Stimulated activated CD4-positive, alpha-beta T cell treated with anti-CD3 and anti-CD28 coated beads, Interleukin-2, amount 100 ng/mL, for 4 hours (primary cell): ENCODE measurements around the gene AMPD3.

ENCODE experiments used
- DNase-seq: peaks from one replicate; pipeline ENCODE4 v3.0.0-alpha.2; 2020; ENCODE audit warnings: low read depth

The AMPD3 gene

DNA sequence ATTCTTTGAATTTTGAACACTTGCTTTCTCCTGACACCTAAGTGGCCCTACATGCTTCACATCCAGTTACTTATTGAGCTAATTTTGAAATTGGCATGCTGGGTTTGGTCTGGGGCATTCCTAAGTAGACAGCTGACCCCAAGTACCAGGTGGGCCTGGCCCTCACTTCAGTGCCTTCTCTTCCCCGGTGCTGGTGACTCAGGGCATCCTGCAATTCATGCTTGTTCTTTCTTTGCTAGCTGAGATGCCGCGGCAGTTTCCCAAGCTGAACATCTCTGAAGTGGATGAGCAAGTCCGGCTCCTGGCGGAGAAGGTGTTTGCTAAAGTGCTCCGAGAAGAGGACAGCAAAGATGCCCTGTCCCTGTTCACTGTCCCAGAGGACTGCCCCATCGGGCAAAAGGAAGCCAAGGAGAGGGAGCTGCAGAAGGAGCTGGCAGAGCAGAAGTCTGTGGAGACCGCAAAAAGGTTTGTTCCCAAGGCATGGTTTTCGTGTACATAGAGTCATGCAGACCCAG lies 6.3 kb downstream of the AMPD3 start:
- no peak for DNase-seq

GRCh38 chr11:10462746-10463300 lies 7.8 kb downstream of the AMPD3 start:
- no peak for DNase-seq

- no peak for DNase-seq
Measured at GRCh38 chr11:10473371-10473770, 18.3 kb downstream of the AMPD3 start.

DNA sequence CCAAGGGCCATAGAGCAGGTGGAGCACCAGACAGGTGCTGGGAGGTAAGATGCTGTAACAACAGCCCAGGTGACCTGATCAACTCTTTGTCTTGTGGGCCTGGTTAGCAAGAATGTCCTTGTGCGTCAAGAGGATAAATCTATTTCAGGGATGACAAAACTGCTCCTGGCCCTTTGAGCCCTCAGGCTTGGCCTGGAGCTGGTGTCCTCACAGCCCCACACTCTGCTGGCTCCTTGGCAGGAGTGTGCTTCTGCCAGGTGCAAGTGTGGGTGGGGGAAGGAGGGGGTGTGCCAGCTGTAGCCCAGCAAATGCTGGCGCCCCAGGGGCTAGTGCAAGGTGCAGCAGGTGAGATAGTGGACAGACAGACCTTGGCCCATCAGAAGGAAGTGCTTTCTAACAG lies 19.5 kb downstream of the AMPD3 start:
- no peak for DNase-seq

- no peak for DNase-seq
Measured at GRCh38 chr11:10476342-10476741, 21.3 kb downstream of the AMPD3 start.

GRCh38 chr11:10476927-10477689 lies 22.0 kb downstream of the AMPD3 start:
- DNase-seq = no peak

DNA sequence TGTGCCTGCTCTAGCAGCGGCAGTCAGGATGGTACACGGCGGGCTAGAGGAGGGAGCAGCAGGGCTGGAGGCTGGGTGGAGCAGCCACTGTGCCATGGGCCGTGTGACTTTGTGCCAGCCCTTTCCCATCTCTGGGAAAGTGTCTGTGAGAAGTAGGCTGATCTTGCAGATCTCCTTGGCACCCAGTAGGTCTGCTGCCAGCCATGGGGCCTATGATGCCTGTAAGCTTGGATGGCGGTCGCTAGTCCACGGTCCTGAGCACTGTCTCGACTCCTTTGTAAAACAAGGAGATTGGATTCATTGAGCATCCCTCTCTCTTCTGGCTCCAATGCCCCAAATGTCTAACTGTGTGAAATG lies 22.6 kb downstream of the AMPD3 start:
- no peak for DNase-seq

DNA sequence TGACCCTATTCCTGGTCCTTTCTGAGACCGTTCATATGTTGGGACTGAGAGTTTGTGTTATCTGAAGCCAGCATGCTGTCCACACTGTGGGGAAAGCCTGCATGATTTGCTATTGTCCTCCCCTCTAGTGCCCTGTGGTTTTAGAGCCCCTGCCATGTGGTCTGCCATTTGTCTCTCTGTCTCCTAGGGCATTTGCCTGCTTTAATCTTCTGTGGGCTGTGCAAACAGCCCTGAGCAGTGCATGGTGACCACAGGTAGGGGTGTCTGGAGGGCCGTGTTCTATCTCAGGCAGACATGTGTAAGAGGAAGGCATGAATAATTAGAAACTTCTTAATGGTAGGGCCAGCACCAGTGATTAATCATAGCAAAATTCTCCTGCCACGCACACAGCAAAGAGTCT lies 23.0 kb downstream of the AMPD3 start:
- DNase-seq = no peak

DNA sequence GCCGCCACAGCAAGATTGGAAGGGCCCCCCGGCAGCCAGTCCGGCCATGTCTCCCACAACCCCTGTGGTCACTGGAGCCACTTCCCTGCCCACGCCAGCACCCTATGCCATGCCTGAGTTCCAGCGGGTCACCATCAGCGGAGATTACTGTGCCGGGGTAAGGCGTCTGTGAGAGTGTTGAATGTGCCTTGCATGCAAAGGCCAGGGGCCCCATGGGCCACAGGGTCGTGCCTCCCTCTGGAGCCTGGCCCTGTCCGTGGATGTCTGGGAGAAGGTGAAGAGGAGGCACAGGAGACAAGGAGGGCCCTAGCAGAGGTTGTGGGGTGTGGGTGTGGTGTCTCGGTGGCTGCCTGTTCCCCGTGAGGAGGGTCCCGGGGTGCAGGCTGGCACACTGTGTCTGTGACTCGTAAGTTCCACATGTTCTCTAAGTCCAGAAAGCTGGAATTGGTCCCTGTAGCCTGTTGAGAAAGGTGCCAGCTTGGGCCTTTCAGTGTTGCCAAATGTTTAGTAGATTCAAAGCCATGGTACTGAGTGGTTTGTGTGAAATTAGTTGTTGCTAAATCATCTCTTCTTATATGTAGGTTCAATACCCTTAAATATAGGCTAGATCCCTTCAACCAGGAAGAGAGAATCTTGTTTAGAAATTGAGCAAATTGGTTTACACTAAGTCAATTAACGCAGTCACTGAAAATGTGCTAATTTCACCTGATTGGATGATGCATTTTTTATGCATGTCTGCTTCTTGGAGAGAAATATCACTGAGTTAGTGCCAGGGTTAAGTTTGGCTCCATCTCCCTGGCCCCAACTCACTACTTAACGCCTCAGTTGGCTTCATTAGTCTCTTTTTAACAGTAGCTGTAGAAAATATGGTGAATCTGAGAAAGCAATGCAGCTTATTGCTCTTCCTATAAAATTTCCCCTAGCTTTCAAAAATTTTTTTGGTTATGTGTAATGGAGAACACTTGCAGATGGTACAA lies 23.8 kb downstream of the AMPD3 start:
- no peak for DNase-seq

DNA sequence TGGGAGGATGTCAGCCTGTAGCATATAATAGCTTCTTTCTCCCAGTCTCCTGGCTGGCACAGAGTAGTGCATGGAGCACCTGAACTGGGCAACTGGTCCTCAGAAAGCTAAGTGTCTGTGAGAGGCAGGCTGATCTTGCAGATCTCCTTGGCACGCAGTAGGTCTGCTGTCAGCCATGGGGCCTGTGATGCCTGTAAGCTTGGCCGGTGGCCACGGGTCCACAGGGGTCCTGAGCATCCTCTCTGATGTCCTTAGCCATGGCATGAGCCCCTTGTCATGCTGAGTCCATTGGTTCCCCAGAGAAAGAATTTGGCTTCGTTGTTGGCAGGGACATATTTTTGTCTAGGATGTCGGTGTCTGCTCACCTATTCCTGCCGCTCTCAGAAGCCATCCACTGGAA lies 25.0 kb downstream of the AMPD3 start:
- DNase-seq = no peak

DNA sequence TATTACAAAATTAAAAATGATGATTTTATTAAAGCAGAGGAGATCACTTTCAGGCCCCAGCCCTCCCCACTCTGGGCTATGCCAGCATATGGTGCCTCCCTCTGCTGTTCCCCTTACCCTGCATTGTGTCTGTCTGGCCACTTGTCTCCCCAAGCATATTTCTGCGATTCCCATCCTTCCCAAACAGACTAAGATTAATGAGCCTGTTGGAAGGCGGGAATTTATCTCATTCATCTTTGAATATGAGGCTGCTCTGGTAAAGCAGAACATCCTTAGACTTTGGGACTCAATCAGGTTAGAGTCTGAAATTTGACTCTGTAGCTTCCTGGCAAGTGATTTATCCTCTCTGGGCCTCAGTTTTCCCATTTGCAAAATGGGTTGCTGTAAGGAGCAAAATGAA lies 25.7 kb downstream of the AMPD3 start:
- DNase-seq = no peak

DNA sequence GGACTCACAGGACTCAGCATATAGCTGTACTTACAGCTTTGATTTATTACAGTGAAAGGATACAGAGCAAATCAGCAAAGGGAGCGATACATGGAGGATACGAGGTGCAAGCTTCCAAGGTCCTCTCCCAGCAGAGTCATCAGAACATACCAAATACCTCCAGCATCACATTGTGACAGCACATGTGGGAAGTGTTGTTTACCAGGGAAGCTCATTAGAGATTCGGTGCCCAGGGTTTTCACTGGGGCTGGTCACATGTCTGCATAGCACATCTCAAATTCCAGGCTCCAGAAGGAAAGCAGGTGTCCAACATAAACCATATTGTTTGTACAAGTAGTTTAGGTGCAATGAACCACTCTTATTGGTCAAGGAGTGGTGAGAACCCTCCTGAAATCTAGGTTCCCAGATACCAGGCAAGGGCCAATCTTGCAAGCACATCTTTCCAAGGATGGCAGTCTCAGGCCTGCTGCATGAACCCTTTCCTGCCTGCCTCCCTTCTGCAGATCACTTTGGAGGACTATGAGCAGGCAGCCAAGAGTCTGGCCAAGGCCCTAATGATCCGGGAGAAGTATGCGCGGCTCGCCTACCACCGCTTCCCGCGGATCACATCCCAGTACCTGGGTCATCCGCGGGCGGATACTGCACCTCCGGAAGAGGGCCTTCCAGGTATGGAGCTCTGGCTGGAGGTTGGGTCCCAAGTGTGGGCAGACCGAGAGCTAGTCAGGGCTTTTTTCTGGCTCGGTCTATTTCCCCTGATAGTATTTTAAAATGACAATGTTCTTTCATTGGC lies 26.7 kb downstream of the AMPD3 start:
- no peak for DNase-seq

GRCh38 chr11:10483174-10483573 lies 28.1 kb downstream of the AMPD3 start:
- no peak for DNase-seq

DNA sequence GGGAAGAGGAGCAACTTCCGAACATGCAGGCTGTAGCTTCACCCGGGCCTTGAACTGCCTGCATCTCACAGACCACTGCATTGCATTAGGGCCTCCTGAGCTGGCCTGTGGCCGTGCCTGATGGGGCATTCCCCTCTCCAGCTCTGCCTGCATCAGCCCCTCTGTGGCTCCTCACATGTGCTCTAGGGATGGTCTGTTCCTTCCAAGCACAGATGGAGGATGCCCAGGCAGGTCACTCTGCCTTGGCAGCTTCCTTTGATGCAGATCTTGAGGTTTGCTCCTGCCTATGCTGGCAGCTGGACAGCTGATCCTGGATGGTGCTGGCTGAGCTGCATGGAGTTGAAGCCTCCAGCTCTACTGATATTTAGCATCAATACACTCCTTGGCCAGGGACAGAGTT lies 28.5 kb downstream of the AMPD3 start:
- DNase-seq = no peak

- no peak for DNase-seq
Measured at GRCh38 chr11:10484461-10485180, 29.6 kb downstream of the AMPD3 start.

DNA sequence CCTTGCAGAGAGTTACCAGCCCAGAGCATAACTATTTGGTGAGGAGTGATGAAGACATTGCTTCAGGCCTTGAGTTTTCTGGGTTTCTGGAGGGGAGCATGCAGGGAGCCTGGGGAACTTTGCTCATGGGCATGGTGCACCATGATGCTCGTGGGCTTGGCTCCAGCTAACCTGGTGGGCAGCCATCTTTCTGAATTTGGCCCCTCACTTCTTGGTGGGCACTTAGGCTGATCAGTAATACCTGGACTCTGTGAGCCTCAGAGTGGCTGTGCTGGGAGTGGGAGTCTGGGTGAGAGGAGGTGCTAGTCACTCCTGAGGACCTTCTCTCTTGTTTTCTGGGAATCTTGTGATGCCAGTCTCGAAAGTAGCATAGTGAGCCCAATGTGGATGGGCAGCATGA lies 30.6 kb downstream of the AMPD3 start:
- DNase-seq = no peak

DNA sequence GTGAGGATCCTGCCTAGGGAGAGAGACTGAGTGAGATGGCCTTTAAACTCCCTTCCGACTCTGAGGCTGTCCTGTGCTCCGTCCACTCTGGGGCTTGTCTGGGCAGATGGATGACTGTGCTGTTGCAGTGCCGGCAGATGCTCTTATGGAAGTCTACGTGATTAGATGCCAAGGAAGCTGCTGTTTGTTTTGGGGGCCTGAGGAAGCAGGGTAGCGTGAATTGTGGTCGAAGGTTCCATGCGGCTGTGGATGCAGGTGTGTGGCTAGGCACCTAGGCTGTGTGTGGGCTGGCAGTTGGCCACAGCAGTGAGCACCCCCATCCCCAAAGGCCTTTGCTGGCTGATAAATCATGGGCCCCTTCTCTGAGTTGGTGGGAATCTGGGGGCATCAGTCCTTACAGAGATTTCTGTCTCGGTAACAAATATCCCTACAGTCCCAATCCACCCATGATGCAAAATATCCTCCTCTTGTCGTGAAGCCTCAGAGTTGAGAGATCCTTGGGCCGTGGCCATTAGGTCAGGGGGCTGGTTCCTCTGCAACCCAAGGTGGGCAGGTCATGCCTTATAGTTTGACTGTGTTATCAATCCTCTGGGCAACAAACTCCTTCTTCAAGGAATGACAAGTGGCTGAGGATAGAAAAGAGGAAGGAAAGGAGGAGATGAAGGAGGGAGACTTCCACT lies 31.2 kb downstream of the AMPD3 start:
- no peak for DNase-seq

DNA sequence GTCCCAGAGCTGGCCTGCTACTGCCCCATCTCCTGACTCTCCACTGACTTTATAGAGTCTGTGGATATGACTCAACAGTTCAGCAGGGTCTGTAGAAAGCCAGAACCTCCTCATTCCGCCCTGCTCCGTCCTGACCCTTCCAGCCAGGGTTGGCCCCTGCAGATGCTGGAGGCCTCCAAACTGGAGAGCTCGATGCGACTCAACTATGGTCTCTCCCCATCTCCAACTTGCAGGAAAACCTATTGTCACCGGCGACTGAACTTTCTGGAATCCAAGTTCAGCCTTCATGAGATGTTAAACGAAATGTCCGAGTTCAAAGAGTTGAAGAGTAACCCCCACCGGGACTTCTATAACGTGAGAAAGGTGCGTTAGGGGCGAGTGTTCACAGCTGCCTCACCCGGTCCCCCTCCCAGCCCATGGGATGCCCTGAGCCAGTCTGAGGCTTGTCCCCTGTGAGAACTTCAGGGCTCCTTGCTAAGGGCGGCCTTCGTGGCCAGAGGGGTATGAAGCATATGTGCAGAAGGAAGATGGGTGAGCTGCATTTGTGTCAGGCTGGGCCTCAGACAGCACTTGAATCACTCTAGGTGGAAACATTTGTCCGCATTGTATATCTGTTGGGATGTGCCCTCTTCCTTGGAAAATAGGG lies 32.1 kb downstream of the AMPD3 start:
- DNase-seq = no peak

DNA sequence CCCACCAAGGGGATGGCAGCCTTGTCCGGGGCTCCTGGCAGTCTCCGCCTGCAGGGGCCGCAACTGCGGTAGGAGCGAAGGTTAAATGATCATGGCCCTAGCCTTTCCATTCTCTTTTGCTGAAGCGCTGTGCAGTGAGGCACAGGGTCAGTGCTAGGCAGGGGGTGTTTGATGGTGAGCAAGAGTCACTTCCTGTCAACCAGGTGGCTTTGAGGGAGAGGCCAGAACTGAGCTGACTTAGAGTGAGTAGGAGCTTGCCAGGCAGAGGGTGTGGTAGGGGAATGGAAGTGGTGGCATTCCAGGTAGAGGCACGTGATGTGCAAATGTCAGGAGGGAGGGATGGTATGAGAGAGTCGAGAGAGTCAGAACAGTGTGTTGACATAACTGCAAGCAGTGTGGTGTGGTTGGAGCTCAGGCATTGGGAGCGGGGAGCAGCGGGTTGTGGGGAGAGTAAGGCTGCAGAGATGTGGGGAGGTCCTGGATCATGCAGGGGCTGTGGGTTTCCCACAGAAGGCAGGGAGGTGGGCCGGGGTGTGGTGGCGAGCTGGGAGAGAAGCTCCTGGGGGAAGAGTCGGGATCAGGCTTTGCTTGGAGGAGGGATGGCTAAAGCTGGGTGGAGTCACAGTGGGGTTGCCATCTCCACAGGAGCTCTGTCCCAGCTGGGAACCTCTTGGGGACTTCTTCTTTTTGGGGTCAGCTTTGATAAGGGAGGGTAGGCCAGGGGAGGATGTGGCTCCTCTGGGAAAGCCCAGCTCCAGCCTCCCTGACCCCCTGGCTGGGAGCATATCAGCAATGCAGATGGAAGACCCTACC lies 33.3 kb downstream of the AMPD3 start:
- no peak for DNase-seq
